Loucy (cell line): Measurements from ENCODE around the gene CCDC3.
"Not testable (repeated sequence)": the region's sequence is repeated elsewhere in the genome, so short reads cannot be mapped to it uniquely, and the experiment has no call there.

Experiments used
- H2AFZ ChIP-seq: fragments of 200-600 bp; sonication (generic); 2 replicates; pipeline ENCODE4 v1.6.0; 2016; ENCODE audit warnings: antibody characterized with exemption, mild to moderate bottlenecking, low read length, moderate library complexity
- H3F3A ChIP-seq: fragments of 200-600 bp; 2 replicates; pipeline ENCODE4 v1.6.0; 2016; ENCODE audit warnings: antibody characterized with exemption, low read depth, mild to moderate bottlenecking
- H3K27me3 ChIP-seq: fragments of 200-600 bp; sonication (generic); 2 replicates; pipeline ENCODE4 v1.6.1; 2014; ENCODE audit warnings: low read length, mild to moderate bottlenecking; ENCODE audit not compliant: insufficient read depth, poor library complexity, severe bottlenecking
- H3K36me3 ChIP-seq: fragments of 200-600 bp; sonication (generic); 2 replicates; pipeline ENCODE4 v1.6.1; 2016; ENCODE audit warnings: low read length; ENCODE audit not compliant: insufficient read depth
- H3K4me1 ChIP-seq: fragments of 200-600 bp; sonication (generic); 2 replicates; pipeline ENCODE4 v1.5.1; 2014; ENCODE audit warnings: low read length, mild to moderate bottlenecking; ENCODE audit not compliant: insufficient read depth, poor library complexity, severe bottlenecking
- H3K4me2 ChIP-seq: fragments of 200-600 bp; sonication (generic); 2 replicates; pipeline ENCODE4 v1.6.0; 2014; ENCODE audit warnings: antibody characterized with exemption, low read length, low read depth, mild to moderate bottlenecking; ENCODE audit not compliant: poor library complexity, severe bottlenecking
- H3K4me3 ChIP-seq: fragments of 200-600 bp; sonication (generic); 2 replicates; pipeline ENCODE4 v1.5.1; 2014; ENCODE audit warnings: low read length, mild to moderate bottlenecking, mixed read lengths; ENCODE audit not compliant: poor library complexity, severe bottlenecking
- H3K79me2 ChIP-seq: fragments of 200-600 bp; sonication (generic); 2 replicates; pipeline ENCODE4 v1.6.1; 2014; ENCODE audit warnings: low read length; ENCODE audit not compliant: insufficient read depth
- H3K9ac ChIP-seq: fragments of 200-600 bp; sonication (generic); 2 replicates; pipeline ENCODE4 v1.6.0; 2014; ENCODE audit warnings: mild to moderate bottlenecking, low read depth, low read length, moderate library complexity; ENCODE audit not compliant: poor library complexity, severe bottlenecking
- H3K9me2 ChIP-seq: fragments of 200-600 bp; sonication (generic); replicated peaks from 2 replicates; pipeline ENCODE4 v1.6.1; 2016; ENCODE audit warnings: low read depth, low read length, mixed read lengths
- H3K9me3 ChIP-seq: fragments of 200-600 bp; sonication (generic); 2 replicates; pipeline ENCODE4 v1.6.1; 2014; ENCODE audit warnings: mild to moderate bottlenecking, antibody characterized with exemption, low read length, low read depth; ENCODE audit not compliant: insufficient read depth
- H4K20me1 ChIP-seq: fragments of 200-600 bp; sonication (generic); 2 replicates; pipeline ENCODE4 v1.6.0; 2014; ENCODE audit warnings: antibody characterized with exemption, low read length, mild to moderate bottlenecking; ENCODE audit not compliant: insufficient read depth, poor library complexity, severe bottlenecking
- EZH2phosphoT487 ChIP-seq: fragments of 200-600 bp; IDR thresholded peaks from 2 replicates; pipeline ENCODE4 v1.6.1; 2018; ENCODE audit warnings: antibody characterized with exemption, mild to moderate bottlenecking, moderate library complexity, borderline replicate concordance
- TF ChIP-seq, protein P1 (sequence below): fragments of 200-600 bp; sonication (generic); conservative IDR thresholded peaks from 2 replicates; pipeline ENCODE4 v1.5.1; 2014; ENCODE audit warnings: mild to moderate bottlenecking, antibody characterized with exemption, low read length

CCDC3 gene

DNA sequence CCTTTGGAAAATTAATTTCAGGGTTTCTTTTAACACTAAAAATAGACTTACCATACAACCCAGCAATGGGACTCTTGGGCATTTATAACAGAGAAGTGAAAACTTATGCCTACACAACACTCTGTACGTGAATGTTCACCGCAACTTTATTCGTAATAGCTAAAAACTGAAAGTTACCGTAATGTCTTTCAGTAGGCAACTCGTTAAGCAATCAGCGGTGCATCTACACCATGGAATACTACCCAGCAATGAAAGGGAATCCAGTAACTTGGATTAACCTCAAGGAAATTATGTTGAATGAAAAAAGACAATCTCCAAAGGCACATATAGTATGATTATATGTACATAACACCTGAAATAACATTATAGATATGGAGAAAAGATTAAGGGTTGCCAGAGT lies 16.2 kb downstream of the CCDC3 start:
- no peak overlapping the region for H2AFZ ChIP-seq
- H3K27me3 ChIP-seq: no peaks in the 10 kb centered on the region
- no peaks in the 10 kb centered on the region for H3K9me2 ChIP-seq
- no peaks in the 10 kb centered on the region for H3K9me3 ChIP-seq
- no peaks in the 10 kb centered on the region for H4K20me1 ChIP-seq
- no peak overlapping the region for H3K4me2 ChIP-seq
- no peaks in the 10 kb centered on the region for H3F3A ChIP-seq
- H3K9ac ChIP-seq: no peak overlapping the region
- H3K4me3 ChIP-seq: no peak overlapping the region
- H3K4me1 ChIP-seq: peaks cover 3% of the 10 kb centered on the region
- H3K79me2 ChIP-seq: no peaks in the 10 kb centered on the region
- no peaks in the 10 kb centered on the region for H3K36me3 ChIP-seq
- TF ChIP-seq, protein P1, sequence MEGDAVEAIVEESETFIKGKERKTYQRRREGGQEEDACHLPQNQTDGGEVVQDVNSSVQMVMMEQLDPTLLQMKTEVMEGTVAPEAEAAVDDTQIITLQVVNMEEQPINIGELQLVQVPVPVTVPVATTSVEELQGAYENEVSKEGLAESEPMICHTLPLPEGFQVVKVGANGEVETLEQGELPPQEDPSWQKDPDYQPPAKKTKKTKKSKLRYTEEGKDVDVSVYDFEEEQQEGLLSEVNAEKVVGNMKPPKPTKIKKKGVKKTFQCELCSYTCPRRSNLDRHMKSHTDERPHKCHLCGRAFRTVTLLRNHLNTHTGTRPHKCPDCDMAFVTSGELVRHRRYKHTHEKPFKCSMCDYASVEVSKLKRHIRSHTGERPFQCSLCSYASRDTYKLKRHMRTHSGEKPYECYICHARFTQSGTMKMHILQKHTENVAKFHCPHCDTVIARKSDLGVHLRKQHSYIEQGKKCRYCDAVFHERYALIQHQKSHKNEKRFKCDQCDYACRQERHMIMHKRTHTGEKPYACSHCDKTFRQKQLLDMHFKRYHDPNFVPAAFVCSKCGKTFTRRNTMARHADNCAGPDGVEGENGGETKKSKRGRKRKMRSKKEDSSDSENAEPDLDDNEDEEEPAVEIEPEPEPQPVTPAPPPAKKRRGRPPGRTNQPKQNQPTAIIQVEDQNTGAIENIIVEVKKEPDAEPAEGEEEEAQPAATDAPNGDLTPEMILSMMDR: no peak

DNA sequence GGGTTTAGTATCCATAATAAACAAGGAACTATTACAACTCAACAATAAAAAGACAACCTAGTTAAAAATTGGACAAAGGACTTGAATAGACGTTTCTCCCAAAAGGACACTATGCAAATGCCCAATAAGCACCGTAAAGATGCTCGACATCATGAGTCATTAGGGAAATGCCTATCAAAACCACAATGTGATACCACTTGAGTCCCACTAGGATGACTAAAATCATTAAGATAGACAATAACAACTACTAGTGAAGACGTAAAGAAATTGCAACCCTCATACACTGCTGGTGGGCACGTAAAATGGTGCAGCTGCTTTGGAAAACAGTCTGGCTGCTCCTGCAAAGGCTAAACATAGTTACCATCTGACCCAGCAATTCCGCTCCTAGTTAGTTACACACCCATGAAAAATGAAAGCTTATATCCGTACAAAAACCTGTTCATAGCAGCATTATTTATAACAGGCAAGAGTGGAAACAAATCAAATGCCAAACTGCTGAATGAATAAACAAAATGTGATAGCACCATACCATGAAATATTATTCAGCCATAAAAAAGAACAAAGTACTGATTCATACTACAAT lies 17.3 kb downstream of the CCDC3 start:
- Histone ChIP-seq H3F3A (no peaks in the 10 kb centered on the region), H3K9me2 (no peaks in the 10 kb centered on the region), H3K4me3 (no peak overlapping the region), H3K27me3 (no peaks in the 10 kb centered on the region), H3K4me2 (no peak overlapping the region), H3K79me2 (no peaks in the 10 kb centered on the region), H3K9ac (no peak overlapping the region), H4K20me1 (no peaks in the 10 kb centered on the region), H3K9me3 (no peaks in the 10 kb centered on the region), H3K4me1 (peaks cover 5% of the 10 kb centered on the region), H3K36me3 (no peaks in the 10 kb centered on the region), H2AFZ (no peak overlapping the region)
- no peak for TF ChIP-seq EZH2phosphoT487
- TF ChIP-seq, protein P1: no peak

DNA sequence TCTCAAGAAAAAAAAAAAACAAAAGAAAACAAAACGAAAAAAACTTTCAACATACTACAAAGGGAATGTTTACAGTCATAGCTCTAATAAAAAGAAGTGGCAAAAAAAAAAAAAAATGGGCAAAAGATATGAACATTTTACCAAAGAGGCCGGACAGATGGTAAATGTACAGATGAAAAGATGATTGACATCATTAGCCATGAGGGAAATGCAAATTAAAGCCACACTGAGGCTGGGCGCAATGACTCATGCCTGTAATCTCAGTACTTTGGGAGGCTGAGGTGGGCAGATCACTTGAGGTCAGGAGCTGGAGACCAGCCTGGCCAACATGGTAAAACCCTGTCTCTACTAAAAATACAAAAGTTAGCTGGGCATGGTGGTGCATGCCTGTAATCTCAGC lies 17.9 kb downstream of the CCDC3 start:
- not testable (repeated sequence) for H3K27me3 ChIP-seq, H3K9me2 ChIP-seq, H3K4me2 ChIP-seq, H2AFZ ChIP-seq, H4K20me1 ChIP-seq, H3K9ac ChIP-seq, H3K4me1 ChIP-seq, H3K4me3 ChIP-seq, H3K79me2 ChIP-seq, H3F3A ChIP-seq, H3K9me3 ChIP-seq, H3K36me3 ChIP-seq

DNA sequence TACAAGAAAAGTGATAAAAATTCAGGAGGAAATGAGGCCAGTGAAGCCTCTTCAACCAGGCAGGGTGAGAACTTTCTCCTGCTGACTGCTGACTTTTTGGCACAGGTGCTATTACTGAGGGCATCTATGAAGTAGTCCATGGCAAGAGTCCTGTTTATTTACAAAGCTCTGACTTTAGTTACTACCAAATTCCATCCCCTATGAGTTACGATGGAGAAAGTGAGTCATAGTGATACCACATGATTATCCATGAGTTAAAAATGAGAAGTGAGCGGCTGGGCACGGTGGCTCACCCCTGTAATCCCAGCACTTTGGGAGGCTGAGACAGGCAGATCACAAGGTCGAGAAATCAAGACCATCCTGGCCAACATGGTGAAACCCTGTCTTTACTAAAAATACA lies 19.9 kb downstream of the CCDC3 start:
- no peak overlapping the region for H3K4me3 ChIP-seq
- H3K4me1 ChIP-seq: peaks cover 11% of the 10 kb centered on the region
- H3K9ac ChIP-seq: no peak overlapping the region
- H3K9me3 ChIP-seq: no peaks in the 10 kb centered on the region
- H3K9me2 ChIP-seq: no peaks in the 10 kb centered on the region
- no peaks in the 10 kb centered on the region for H3K79me2 ChIP-seq
- H4K20me1 ChIP-seq: no peaks in the 10 kb centered on the region
- no peaks in the 10 kb centered on the region for H3F3A ChIP-seq
- no peaks in the 10 kb centered on the region for H3K27me3 ChIP-seq
- no peak overlapping the region for H3K4me2 ChIP-seq
- H3K36me3 ChIP-seq: no peaks in the 10 kb centered on the region
- TF ChIP-seq, protein P1: no peak
- TF ChIP-seq EZH2phosphoT487: no peak
- no peak overlapping the region for H2AFZ ChIP-seq
